ENCODE results near the gene ZNRF2. TPM values are rescaled to one million over a fixed set of nuclear protein-coding genes. Genes with fewer than 3 reads are reported as not detected.

Gene ZNRF2
- total and polyA plus RNA-seq, 2 of the 13 experiments (the other 11 are each of a cell fraction or from before 2014, with no cell fraction given) = 3.5 to 7.7 TPM

DNA sequence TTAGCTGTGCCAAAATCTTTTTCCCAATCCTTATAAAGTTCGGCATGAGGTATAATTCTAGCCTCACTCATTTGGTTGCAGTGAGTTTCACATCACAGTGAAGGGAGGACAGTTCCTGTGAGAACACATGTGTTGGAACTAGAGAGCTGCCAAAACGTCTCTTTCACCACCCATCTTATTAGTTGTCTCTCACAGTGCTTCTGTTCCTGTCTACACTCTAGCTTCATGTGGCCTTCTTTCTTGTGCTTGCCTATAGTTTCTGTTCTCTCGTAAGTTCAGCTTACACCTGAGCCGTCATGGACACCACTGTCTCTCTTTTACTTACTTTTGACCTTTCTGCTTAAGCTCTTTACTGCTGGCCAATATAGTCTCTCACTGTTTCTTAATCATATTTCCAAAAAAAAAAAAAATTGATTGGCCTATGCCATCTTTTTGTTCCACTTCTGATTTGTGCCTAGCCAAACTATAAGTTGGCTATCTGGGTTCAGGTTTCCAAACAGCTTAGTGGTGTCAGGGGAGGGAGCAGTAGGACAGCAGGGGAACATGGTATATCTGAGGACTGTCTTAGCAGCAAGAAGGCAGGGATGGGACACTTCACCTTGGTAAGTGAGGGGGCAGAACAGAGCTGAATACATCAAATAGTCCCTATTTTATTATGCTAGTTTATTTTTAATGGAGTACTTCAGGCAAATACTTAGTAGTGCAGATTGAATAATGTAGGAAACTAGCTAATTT lies 38.0 kb downstream of the ZNRF2 start:
- no peak overlapping the region for H2AFZ ChIP-seq (ENCODE audit: low read length)
- no peak overlapping the region for H3K9ac ChIP-seq (ENCODE audit: insufficient read depth, low read depth, low read length)
- intact Hi-C loops (cut with micrococcal nuclease; ENCODE audit: unreplicated experiment) = no loop called here
- no peak for TF ChIP-seq ZNF33A (CRISPR knock-in tag; IDR thresholded peaks at IDR 0.05; ENCODE audit: borderline replicate concordance)
- TF ChIP-seq, protein P1, sequence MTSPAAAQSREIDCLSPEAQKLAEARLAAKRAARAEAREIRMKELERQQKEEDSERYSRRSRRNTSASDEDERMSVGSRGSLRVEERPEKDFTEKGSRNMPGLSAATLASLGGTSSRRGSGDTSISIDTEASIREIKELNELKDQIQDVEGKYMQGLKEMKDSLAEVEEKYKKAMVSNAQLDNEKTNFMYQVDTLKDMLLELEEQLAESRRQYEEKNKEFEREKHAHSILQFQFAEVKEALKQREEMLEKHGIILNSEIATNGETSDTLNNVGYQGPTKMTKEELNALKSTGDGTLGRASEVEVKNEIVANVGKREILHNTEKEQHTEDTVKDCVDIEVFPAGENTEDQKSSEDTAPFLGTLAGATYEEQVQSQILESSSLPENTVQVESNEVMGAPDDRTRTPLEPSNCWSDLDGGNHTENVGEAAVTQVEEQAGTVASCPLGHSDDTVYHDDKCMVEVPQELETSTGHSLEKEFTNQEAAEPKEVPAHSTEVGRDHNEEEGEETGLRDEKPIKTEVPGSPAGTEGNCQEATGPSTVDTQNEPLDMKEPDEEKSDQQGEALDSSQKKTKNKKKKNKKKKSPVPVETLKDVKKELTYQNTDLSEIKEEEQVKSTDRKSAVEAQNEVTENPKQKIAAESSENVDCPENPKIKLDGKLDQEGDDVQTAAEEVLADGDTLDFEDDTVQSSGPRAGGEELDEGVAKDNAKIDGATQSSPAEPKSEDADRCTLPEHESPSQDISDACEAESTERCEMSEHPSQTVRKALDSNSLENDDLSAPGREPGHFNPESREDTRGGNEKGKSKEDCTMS (CRISPR knock-in tag; conservative IDR thresholded peaks at IDR 0.05) = no peak
- TF ChIP-seq HNRNPLL (IDR thresholded peaks at IDR 0.05; ENCODE audit: low read depth, low read length, poor library complexity, severe bottlenecking) = no peak
- TF ChIP-seq SRY (CRISPR knock-in tag; IDR thresholded peaks at IDR 0.05) = no peak
- no peak for TF ChIP-seq ZSCAN25 (CRISPR knock-in tag; IDR thresholded peaks at IDR 0.05)
- TF ChIP-seq ZNF83 (CRISPR knock-in tag; IDR thresholded peaks at IDR 0.05; ENCODE audit: borderline replicate concordance) = no peak
- TF ChIP-seq, protein P2, sequence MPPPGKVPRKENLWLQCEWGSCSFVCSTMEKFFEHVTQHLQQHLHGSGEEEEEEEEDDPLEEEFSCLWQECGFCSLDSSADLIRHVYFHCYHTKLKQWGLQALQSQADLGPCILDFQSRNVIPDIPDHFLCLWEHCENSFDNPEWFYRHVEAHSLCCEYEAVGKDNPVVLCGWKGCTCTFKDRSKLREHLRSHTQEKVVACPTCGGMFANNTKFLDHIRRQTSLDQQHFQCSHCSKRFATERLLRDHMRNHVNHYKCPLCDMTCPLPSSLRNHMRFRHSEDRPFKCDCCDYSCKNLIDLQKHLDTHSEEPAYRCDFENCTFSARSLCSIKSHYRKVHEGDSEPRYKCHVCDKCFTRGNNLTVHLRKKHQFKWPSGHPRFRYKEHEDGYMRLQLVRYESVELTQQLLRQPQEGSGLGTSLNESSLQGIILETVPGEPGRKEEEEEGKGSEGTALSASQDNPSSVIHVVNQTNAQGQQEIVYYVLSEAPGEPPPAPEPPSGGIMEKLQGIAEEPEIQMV (CRISPR knock-in tag; IDR thresholded peaks at IDR 0.05; ENCODE audit: low read depth) = no peak
- H4K20me1 ChIP-seq (ENCODE audit: insufficient read depth, low read length) = no peaks in the 10 kb centered on the region
- no peak overlapping the region for H3K27ac ChIP-seq (ENCODE audit: extremely low read length, insufficient read depth, low read length)
- H3K27me3 ChIP-seq (ENCODE audit: control insufficient read depth in 1 of 2, insufficient read depth in 2 of 2, low read length in 2 of 2) = no peaks in the 10 kb centered on the region
- no peak overlapping the region for H3K4me3 ChIP-seq (replicated peaks in 1 of 3; ENCODE audit: insufficient read depth in 1 of 3, low read depth in 2 of 3, low read length in 3 of 3)
- DNase-seq (ENCODE audit: low spot score) = no peak
- H3K36me3 ChIP-seq (replicated peaks in 1 of 2; ENCODE audit: control insufficient read depth in 1 of 2, insufficient read depth in 2 of 2, low read length in 2 of 2) = peaks cover 0 to 3% of the 10 kb centered on the region in 2 experiments; a peak in 1 of 5 replicates
- H3K9me3 ChIP-seq (ENCODE audit: low read length) = no peaks in the 10 kb centered on the region
- 90% methylated on average over 4 of the region's 4 CpGs for WGBS (ENCODE audit: low lambda C conversion rate)
- H3K4me2 ChIP-seq (ENCODE audit: low read depth, low read length) = no peak overlapping the region
- peaks cover 27% of the 10 kb centered on the region for H3K79me2 ChIP-seq (ENCODE audit: insufficient read depth, low read length)
- CTCF ChIA-PET (ENCODE audit: low intra/inter-chr PET ratio, low total read pairs) = no interaction called here
- POLR2A ChIA-PET = no interaction called here
- FAIRE-seq = no peak
- in situ Hi-C loops (cut with HindIII; ENCODE audit: extremely low pct_ligation_motif_present, low pct_unique_long_range_greater_than_20kb) = no loop called here
- peaks cover 15% of the 10 kb centered on the region for H3K4me1 ChIP-seq (ENCODE audit: insufficient read depth, low read length)
- ATAC-seq = no peak
- BruUV-seq (replicated peaks) = no TSS peak

All from HepG2 (cell line).